ENCODE data around the gene TSPAN6.

Gene TSPAN6

GRCh38 chrX:100648458-100649417 lies 12.1 kb upstream of the TSPAN6 start:
- no peak for DNase-seq (ENCODE audit: low read depth in 2 of 2, low spot score in 1 of 2)

GRCh38 chrX:100647739-100648138 lies 11.1 kb upstream of the TSPAN6 start:
- no peak for DNase-seq (ENCODE audit: low read depth in 2 of 2, low spot score in 1 of 2)

GRCh38 chrX:100647095-100647494 lies 10.5 kb upstream of the TSPAN6 start:
- DNase-seq (ENCODE audit: low read depth in 2 of 2, low spot score in 1 of 2), result no peak

GRCh38 chrX:100645106-100645505 lies 8.5 kb upstream of the TSPAN6 start:
- DNase-seq (ENCODE audit: low read depth in 2 of 2, low spot score in 1 of 2), result no peak

GRCh38 chrX:100643956-100644860 lies 7.6 kb upstream of the TSPAN6 start, which contains the start of gene SRPX2:
SRPX2 (plus strand) TSS chrX:100644199; CDS start chrX:100646323, 2,124 bp downstream.
- no peak for DNase-seq (ENCODE audit: low read depth in 2 of 2, low spot score in 1 of 2)

GRCh38 chrX:100643212-100643611 lies 6.6 kb upstream of the TSPAN6 start:
- no peak for DNase-seq (ENCODE audit: low read depth in 2 of 2, low spot score in 1 of 2)

- no peak for DNase-seq (ENCODE audit: low read depth in 2 of 2, low spot score in 1 of 2)
Measured at GRCh38 chrX:100642290-100642689, 5.7 kb upstream of the TSPAN6 start.

- DNase-seq (ENCODE audit: low read depth in 2 of 2, low spot score in 1 of 2), result no peak
Measured at GRCh38 chrX:100635989-100636320, 651 bp downstream of the TSPAN6 start.

GRCh38 chrX:100635040-100635439 lies 1.6 kb downstream of the TSPAN6 start:
- DNase-seq (ENCODE audit: low read depth in 2 of 2, low spot score in 1 of 2), result no peak

GRCh38 chrX:100625985-100626491 lies 10.6 kb downstream of the TSPAN6 start:
- DNase-seq (ENCODE audit: low read depth in 2 of 2, low spot score in 1 of 2), result no peak

GRCh38 chrX:100623001-100623400 lies 13.6 kb downstream of the TSPAN6 start:
- no peak for DNase-seq (ENCODE audit: low read depth in 2 of 2, low spot score in 1 of 2)

- no peak for DNase-seq (ENCODE audit: low read depth in 2 of 2, low spot score in 1 of 2)
Measured at GRCh38 chrX:100615005-100615404, 21.6 kb downstream of the TSPAN6 start.

- no peak for DNase-seq (ENCODE audit: low read depth in 2 of 2, low spot score in 1 of 2)
Measured at GRCh38 chrX:100611951-100612350, 24.7 kb downstream of the TSPAN6 start.

- no peak for DNase-seq (ENCODE audit: low read depth in 2 of 2, low spot score in 1 of 2)
Measured at GRCh38 chrX:100609591-100609990, 27.0 kb downstream of the TSPAN6 start.

GRCh38 chrX:100606753-100607152 lies 29.9 kb downstream of the TSPAN6 start:
- no peak for DNase-seq (ENCODE audit: low read depth in 2 of 2, low spot score in 1 of 2)

- no peak for DNase-seq (ENCODE audit: low read depth in 2 of 2, low spot score in 1 of 2)
Measured at GRCh38 chrX:100600758-100601157, 35.8 kb downstream of the TSPAN6 start.

- no peak for DNase-seq (ENCODE audit: low read depth in 2 of 2, low spot score in 1 of 2)
Measured at GRCh38 chrX:100600340-100600739, 36.3 kb downstream of the TSPAN6 start.

- DNase-seq (ENCODE audit: low read depth in 2 of 2, low spot score in 1 of 2), result no peak
Measured at GRCh38 chrX:100599456-100599855, 37.1 kb downstream of the TSPAN6 start.

- no peak for DNase-seq (ENCODE audit: low read depth in 2 of 2, low spot score in 1 of 2)
Measured at GRCh38 chrX:100596601-100597000, 40.0 kb downstream of the TSPAN6 start.

- no peak for DNase-seq (ENCODE audit: low read depth in 2 of 2, low spot score in 1 of 2)
Measured at GRCh38 chrX:100593581-100593980, 43.0 kb downstream of the TSPAN6 start.

GRCh38 chrX:100593126-100593525 lies 43.5 kb downstream of the TSPAN6 start:
- DNase-seq (ENCODE audit: low read depth in 2 of 2, low spot score in 1 of 2), result no peak

Measured in stimulated activated CD8-positive, alpha-beta memory T cell treated with anti-CD3 and anti-CD28 coated beads, Interleukin-4, amount 100 ng/mL, for 1 hour (primary cell).